ENCODE results near the gene ADAP1.
A peak's percentile ranks its signal among the peaks of the same experiment; 100 is the strongest.

The ADAP1 gene

GRCh38 chr7:903921-904755, 50.3 kb downstream of the ADAP1 start:
- no peak for DNase-seq

GRCh38 chr7:902996-903395, 51.5 kb downstream of the ADAP1 start:
- DNase-seq, result no peak

GRCh38 chr7:901388-902154, 52.9 kb downstream of the ADAP1 start:
- DNase-seq, result peak; percentile 83

GRCh38 chr7:901041-901387, 53.5 kb downstream of the ADAP1 start:
- DNase-seq, result no peak

- DNase-seq, result no peak
These were observed 54.0 kb downstream of the ADAP1 start for GRCh38 chr7:900331-901040.

- no peak for DNase-seq
These were observed 54.7 kb downstream of the ADAP1 start for GRCh38 chr7:899806-900205.

- DNase-seq, result no peak
These were observed 55.4 kb downstream of the ADAP1 start for GRCh38 chr7:898855-899681.

- DNase-seq, result no peak
These were observed 56.0 kb downstream of the ADAP1 start for GRCh38 chr7:898460-898854.

GRCh38 chr7:897771-898376, 56.6 kb downstream of the ADAP1 start:
- DNase-seq, result peak; percentile 6

GRCh38 chr7:897086-897485, 57.4 kb downstream of the ADAP1 start:
- no peak for DNase-seq

GRCh38 chr7:896346-897075, 58.0 kb downstream of the ADAP1 start:
- no peak for DNase-seq

- no peak for DNase-seq
These were observed 58.9 kb downstream of the ADAP1 start for GRCh38 chr7:895451-896052.

GRCh38 chr7:894927-895450, 59.5 kb downstream of the ADAP1 start:
- DNase-seq, result no peak

GRCh38 chr7:894164-894867, 60.2 kb downstream of the ADAP1 start:
- no peak for DNase-seq

- no peak for DNase-seq
These were observed 60.8 kb downstream of the ADAP1 start for GRCh38 chr7:893686-894085.

GRCh38 chr7:892648-893593, 61.6 kb downstream of the ADAP1 start:
- DNase-seq, result no peak

GRCh38 chr7:891805-892204, 62.7 kb downstream of the ADAP1 start:
- no peak for DNase-seq

- DNase-seq, result no peak
These were observed 63.2 kb downstream of the ADAP1 start for GRCh38 chr7:891291-891690.

- no peak for DNase-seq
These were observed 63.6 kb downstream of the ADAP1 start for GRCh38 chr7:890868-891267.

Data from fibroblast of skin of right biceps (primary cell).